ENCODE results near the gene GRK6. TPM values are rescaled to one million over a fixed set of nuclear protein-coding genes. Genes with fewer than 3 reads are reported as not detected.
"Not testable (repeated sequence)": the region's sequence is repeated elsewhere in the genome, so short reads cannot be mapped to it uniquely, and the experiment has no call there.

The GRK6 gene
- total RNA-seq, 8 experiments from 2014 or later = 16.2 to 29.5 (median 21.5) TPM

GRCh38 chr5:177419046-177419445 lies 7.4 kb upstream of the GRK6 start:
- ATAC-seq (replicated peaks in 6 of 8) = no peak
- Histone ChIP-seq H3K4me3 (no peak overlapping the region), H3K4me1 (replicated peaks in 1 of 2) (peaks cover 0 to 4% of the 10 kb centered on the region in 2 donors), H3K27ac (no peak overlapping the region)
- 75 to 100% (median 100%) methylated on average over 1 to 3 of the region's 3 CpGs; no CpG with 5 or more reads in 3 of the 10 experiments for WGBS, 10 experiments
- in situ Hi-C loops (cut with MboI; ENCODE audit: low pct_unique_long_range_greater_than_20kb in 2 of 9, low sequenced_read_pairs in 9 of 9, unreplicated experiment in 9 of 9) = no loop called here

GRCh38 chr5:177420472-177420871 lies 6.0 kb upstream of the GRK6 start:
- H3K4me1 ChIP-seq (replicated peaks in 1 of 2); H3K4me3 ChIP-seq; H3K27ac ChIP-seq; in situ Hi-C loops (cut with MboI; ENCODE audit: low pct_unique_long_range_greater_than_20kb in 2 of 9, low sequenced_read_pairs in 9 of 9, unreplicated experiment in 9 of 9); ATAC-seq (replicated peaks in 6 of 8): not testable (repeated sequence)
- 89 to 100% (median 90%) methylated on average over 1 to 4 of the region's 7 CpGs; no CpG with 5 or more reads in 7 of the 10 experiments for WGBS, 10 experiments

GRCh38 chr5:177421062-177421798 lies 5.2 kb upstream of the GRK6 start:
- H3K4me3 ChIP-seq = no peak overlapping the region
- ATAC-seq (replicated peaks in 6 of 8) = peak in 3 of 8 experiments; percentile 5 to 22 (median 20)
- in situ Hi-C loops (cut with MboI; ENCODE audit: low pct_unique_long_range_greater_than_20kb in 2 of 9, low sequenced_read_pairs in 9 of 9, unreplicated experiment in 9 of 9) = no loop called here
- H3K27ac ChIP-seq = peak overlapping the region in 1 of 2 donors; percentile 12
- WGBS, 10 experiments = 0 to 90% (median 78%) methylated on average over 1 to 5 of the region's 6 CpGs; no CpG with 5 or more reads in 1 of the 10 experiments
- peaks cover 2 to 9% of the 10 kb centered on the region in 2 donors for H3K4me1 ChIP-seq (replicated peaks in 1 of 2)

GRCh38 chr5:177423671-177424070 lies 2.8 kb upstream of the GRK6 start:
- no peak overlapping the region for H3K27ac ChIP-seq
- WGBS, 10 experiments = 0 to 80% (median 67%) methylated on average over 1 to 2 of the region's 2 CpGs; no CpG with 5 or more reads in 4 of the 10 experiments
- in situ Hi-C loops (cut with MboI; ENCODE audit: low pct_unique_long_range_greater_than_20kb in 2 of 9, low sequenced_read_pairs in 9 of 9, unreplicated experiment in 9 of 9) = no loop called here
- ATAC-seq (replicated peaks in 6 of 8) = no peak
- H3K4me3 ChIP-seq = no peak overlapping the region
- peaks cover 8 to 14% of the 10 kb centered on the region in 2 donors for H3K4me1 ChIP-seq (replicated peaks in 1 of 2)

GRCh38 chr5:177425196-177425800 lies 1.2 kb upstream of the GRK6 start:
- WGBS, 10 experiments = 37 to 95% (median 61%) methylated on average over 1 to 11 of the region's 13 CpGs; no CpG with 5 or more reads in 1 of the 10 experiments
- Histone ChIP-seq H3K4me3 (peak overlapping the region; percentile 44 to 78 (median 49)), H3K27ac (peak overlapping the region; percentile 85 to 92), H3K4me1 (replicated peaks in 1 of 2) (peaks cover 8 to 23% of the 10 kb centered on the region in 2 donors)
- no peak for ATAC-seq (replicated peaks in 6 of 8)
- in situ Hi-C loops (cut with MboI; ENCODE audit: low pct_unique_long_range_greater_than_20kb in 2 of 9, low sequenced_read_pairs in 9 of 9, unreplicated experiment in 9 of 9) = no loop called here

GRCh38 chr5:177425801-177426565 lies 493 bp upstream of the GRK6 start:
- peak overlapping the region; percentile 85 to 92 for H3K27ac ChIP-seq
- peaks cover 8 to 23% of the 10 kb centered on the region in 2 donors for H3K4me1 ChIP-seq (replicated peaks in 1 of 2)
- in situ Hi-C loops (cut with MboI; ENCODE audit: low pct_unique_long_range_greater_than_20kb in 2 of 9, low sequenced_read_pairs in 9 of 9, unreplicated experiment in 9 of 9) = no loop called here
- peak overlapping the region; percentile 44 to 80 (median 53) for H3K4me3 ChIP-seq
- 0 to 5% (median 0%) methylated on average over 1 to 17 of the region's 52 CpGs; no CpG with 5 or more reads in 5 of the 10 experiments for WGBS, 10 experiments
- peak; percentile 80 to 95 (median 94) for ATAC-seq (replicated peaks in 6 of 8)

- peaks cover 8 to 20% of the 10 kb centered on the region in 2 donors for H3K4me1 ChIP-seq (replicated peaks in 1 of 2)
- ATAC-seq (replicated peaks in 6 of 8) = no peak
- H3K4me3 ChIP-seq = peak overlapping the region; percentile 49 to 85 (median 75)
- in situ Hi-C loops (cut with MboI; ENCODE audit: low pct_unique_long_range_greater_than_20kb in 2 of 9, low sequenced_read_pairs in 9 of 9, unreplicated experiment in 9 of 9) = no loop called here
- H3K27ac ChIP-seq = peak overlapping the region in 1 of 2 donors; percentile 74
- 0 to 24% (median 0%) methylated on average over 2 to 4 of the region's 11 CpGs; no CpG with 5 or more reads in 5 of the 10 experiments for WGBS, 10 experiments
Observed at GRCh38 chr5:177427211-177427822, 841 bp downstream of the GRK6 start.

GRCh38 chr5:177427919-177428573 lies 1.6 kb downstream of the GRK6 start:
- peak overlapping the region in 1 of 5 donors; percentile 80 for H3K4me3 ChIP-seq
- peaks cover 8 to 20% of the 10 kb centered on the region in 2 donors for H3K4me1 ChIP-seq (replicated peaks in 1 of 2)
- 23 to 100% (median 80%) methylated on average over 1 to 4 of the region's 11 CpGs; no CpG with 5 or more reads in 5 of the 10 experiments for WGBS, 10 experiments
- in situ Hi-C loops (cut with MboI; ENCODE audit: low pct_unique_long_range_greater_than_20kb in 2 of 9, low sequenced_read_pairs in 9 of 9, unreplicated experiment in 9 of 9) = no loop called here
- no peak for ATAC-seq (replicated peaks in 6 of 8)
- no peak overlapping the region for H3K27ac ChIP-seq

- Histone ChIP-seq H3K27ac (no peak overlapping the region), H3K4me1 (replicated peaks in 1 of 2) (peaks cover 8 to 20% of the 10 kb centered on the region in 2 donors), H3K4me3 (no peak overlapping the region)
- ATAC-seq (replicated peaks in 6 of 8) = no peak
- in situ Hi-C loops (cut with MboI; ENCODE audit: low pct_unique_long_range_greater_than_20kb in 2 of 9, low sequenced_read_pairs in 9 of 9, unreplicated experiment in 9 of 9) = no loop called here
- 60 to 100% (median 89%) methylated on average over 1 to 6 of the region's 10 CpGs; no CpG with 5 or more reads in 4 of the 10 experiments for WGBS, 10 experiments
Observed at GRCh38 chr5:177428574-177429217, 2.2 kb downstream of the GRK6 start.

GRCh38 chr5:177429248-177430040 lies 3.0 kb downstream of the GRK6 start:
- no peak overlapping the region for H3K4me3 ChIP-seq
- no peak for ATAC-seq (replicated peaks in 6 of 8)
- H3K27ac ChIP-seq = no peak overlapping the region
- in situ Hi-C loops (cut with MboI; ENCODE audit: low pct_unique_long_range_greater_than_20kb in 2 of 9, low sequenced_read_pairs in 9 of 9, unreplicated experiment in 9 of 9) = no loop called here
- peaks cover 8 to 20% of the 10 kb centered on the region in 2 donors for H3K4me1 ChIP-seq (replicated peaks in 1 of 2)
- 92 to 100% (median 100%) methylated on average over 1 to 2 of the region's 6 CpGs; no CpG with 5 or more reads in 6 of the 10 experiments for WGBS, 10 experiments
